ENCODE measurements around the gene DPY19L2. TPM values are rescaled to one million over a fixed set of nuclear protein-coding genes. Genes with fewer than 3 reads are reported as not detected.

The DPY19L2 gene
- polyA plus RNA-seq, 1 donor from 2014 or later: not detected

Other genes with a start within 250 kb of the DPY19L2 start
- 17.8 TPM for gene RXYLT1, start 111.4 kb upstream of the DPY19L2 start, polyA plus RNA-seq
- not detected for gene SRGAP1, start 176.2 kb upstream of the DPY19L2 start, polyA plus RNA-seq